HuH-7 (cell line): Measurements from ENCODE around the gene MET.
A peak's percentile ranks its signal among the peaks of the same experiment; 100 is the strongest.
"Not testable (repeated sequence)": the region's sequence is repeated elsewhere in the genome, so short reads cannot be mapped to it uniquely, and the experiment has no call there.

Experiments used
- DNase-seq: peaks from one replicate; pipeline ENCODE4 v3.0.0; 2011; ENCODE audit warnings: low spot score

The MET gene

DNA sequence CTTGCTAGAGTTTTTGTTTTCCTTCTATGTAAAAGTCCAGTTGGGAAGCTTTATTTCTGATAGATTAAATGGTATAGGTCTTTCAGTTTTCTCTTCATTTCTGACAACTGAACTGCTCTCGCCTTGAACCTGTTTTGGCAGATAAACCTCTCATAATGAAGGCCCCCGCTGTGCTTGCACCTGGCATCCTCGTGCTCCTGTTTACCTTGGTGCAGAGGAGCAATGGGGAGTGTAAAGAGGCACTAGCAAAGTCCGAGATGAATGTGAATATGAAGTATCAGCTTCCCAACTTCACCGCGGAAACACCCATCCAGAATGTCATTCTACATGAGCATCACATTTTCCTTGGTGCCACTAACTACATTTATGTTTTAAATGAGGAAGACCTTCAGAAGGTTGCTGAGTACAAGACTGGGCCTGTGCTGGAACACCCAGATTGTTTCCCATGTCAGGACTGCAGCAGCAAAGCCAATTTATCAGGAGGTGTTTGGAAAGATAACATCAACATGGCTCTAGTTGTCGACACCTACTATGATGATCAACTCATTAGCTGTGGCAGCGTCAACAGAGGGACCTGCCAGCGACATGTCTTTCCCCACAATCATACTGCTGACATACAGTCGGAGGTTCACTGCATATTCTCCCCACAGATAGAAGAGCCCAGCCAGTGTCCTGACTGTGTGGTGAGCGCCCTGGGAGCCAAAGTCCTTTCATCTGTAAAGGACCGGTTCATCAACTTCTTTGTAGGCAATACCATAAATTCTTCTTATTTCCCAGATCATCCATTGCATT is 27.1 kb downstream of the MET start:
- DNase-seq: no peak

DNA sequence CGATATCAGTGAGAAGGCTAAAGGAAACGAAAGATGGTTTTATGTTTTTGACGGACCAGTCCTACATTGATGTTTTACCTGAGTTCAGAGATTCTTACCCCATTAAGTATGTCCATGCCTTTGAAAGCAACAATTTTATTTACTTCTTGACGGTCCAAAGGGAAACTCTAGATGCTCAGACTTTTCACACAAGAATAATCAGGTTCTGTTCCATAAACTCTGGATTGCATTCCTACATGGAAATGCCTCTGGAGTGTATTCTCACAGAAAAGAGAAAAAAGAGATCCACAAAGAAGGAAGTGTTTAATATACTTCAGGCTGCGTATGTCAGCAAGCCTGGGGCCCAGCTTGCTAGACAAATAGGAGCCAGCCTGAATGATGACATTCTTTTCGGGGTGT is 27.7 kb downstream of the MET start:
- DNase-seq: no peak

DNA sequence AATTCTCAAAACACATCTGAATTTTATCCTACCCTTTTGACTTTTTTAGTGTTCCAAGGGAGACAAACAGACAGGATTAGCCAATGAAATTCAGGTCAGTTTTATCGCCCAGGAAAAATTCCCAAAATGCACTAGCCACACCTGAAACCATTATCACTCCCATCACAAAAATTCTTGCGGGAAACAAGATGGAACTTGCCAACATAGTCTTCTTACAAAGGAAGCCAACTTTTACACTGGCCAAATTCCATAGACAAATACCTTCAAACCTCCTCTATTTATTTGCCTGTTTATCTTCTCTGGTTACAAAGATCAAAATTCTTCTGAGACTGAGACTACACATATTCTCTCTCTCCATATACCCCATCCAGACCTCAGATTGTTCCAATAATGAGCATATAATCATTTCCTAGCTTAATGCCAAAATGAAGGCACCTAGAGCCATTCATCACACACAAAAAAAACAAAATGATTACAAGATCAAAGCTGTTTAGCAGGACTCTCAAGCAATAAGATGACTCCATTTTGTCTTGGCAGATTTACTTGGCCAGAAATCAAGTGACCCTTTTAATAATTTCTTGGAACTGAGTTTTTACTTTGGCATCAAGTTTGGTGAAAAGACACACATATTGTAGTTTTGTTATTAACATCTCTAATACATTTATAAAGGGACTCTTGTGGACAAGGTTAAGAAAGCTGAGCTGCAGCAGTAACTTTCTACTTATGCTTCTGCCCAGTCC is 30.2 kb downstream of the MET start:
- no peak for DNase-seq

DNA sequence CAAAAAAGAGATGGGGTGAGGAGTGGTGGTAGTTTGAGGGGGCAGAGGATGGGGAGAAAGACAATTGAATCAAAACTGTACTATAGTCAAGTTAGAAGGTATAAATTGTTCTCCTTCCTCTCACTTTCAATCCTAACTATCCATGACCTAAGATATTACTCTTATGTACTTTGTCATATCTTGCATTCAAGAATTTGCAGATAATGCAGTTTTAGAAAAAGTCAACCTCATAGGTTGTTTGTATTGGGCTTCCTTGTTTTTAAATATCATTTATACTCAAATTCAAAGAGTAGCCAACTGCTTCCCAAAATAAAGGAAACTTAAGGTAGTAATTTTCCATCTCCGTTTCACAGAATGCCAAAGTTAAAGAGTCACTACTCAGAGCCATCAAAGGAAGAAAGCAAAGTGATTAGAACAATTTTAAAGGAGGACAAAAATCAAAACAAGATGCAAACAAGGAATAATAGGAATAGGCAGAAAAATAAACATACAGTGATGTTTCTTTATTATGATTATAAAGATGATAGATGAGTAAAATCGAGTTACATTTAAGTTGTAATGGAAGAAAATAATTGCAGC is 32.7 kb downstream of the MET start:
- no peak for DNase-seq

DNA sequence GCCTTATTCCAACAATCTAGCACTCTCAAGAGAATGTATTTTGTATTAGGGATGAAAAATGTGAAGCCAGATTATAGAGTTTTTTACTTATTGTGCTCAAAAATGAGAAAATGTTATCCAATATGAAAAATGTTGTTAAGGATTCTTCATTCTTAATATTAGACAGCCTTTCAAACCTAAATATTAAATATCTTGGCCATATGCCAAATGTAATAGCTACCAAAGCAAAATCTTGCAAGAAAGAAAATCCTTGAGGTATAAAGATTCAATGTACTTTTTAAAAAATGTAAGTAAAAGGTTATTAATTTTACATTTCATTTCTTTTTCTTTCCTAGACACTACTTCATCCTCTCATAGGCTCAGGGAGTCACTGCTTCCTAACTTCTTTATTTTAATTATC is 33.4 kb downstream of the MET start:
- no peak for DNase-seq

DNA sequence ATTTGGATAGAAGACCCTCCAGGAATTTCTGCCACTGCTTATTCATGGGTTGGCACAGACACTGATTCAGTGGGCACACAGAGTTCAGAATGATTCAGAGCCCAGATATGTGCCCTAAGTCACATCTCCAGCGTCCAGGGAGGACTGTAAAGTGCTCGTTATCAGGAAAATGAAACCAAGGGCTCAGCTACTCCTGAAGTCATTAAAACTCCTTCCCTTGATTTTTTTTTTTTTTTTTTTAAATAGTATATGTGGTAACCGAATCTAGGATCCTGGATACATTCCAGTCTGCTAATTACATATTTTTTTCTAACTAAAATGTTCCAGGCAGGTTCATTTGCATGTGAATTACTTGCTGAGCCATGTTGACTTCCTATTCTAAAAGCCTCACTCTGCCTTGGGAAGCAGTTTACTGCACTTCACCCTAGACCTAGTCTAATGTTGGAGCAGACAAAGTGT is 34.7 kb downstream of the MET start:
- DNase-seq: no peak

DNA sequence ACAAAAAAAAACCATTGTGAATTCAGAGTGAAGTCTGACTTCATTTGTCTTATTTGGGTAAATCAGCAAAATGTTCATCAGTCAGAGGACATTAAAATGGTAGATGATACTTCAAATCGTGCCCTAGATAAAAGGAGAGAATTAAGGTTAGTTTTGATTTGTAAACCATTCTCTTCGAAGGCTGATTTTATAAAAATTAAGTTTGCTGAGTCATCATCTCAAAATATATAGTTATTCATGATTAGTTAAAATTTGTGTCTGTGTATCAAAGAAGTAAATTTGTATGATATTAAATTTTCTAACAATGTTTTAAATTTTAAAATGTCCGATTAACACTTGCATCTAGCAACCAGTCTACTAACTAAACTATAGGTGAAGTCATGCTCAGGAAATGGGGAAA is 35.3 kb downstream of the MET start:
- no peak for DNase-seq

DNA sequence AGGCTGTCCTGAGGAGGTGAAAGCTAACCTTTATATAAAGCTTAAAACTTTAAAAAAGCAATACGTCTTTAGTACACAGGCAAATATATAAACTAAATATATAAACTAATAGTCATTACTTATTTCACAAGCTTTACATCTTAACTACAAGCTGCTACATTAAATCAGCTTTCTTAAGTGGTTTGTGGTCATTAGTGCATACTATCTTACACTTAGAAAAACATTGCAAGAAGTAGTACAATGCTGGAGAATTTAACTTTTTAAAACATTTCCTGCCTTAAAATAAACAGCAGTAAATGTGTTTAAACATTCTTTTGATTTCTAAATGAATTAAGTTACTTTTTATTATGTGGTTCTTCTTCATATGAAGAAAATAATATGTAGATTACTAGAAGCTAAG is 36.3 kb downstream of the MET start:
- no peak for DNase-seq

DNA sequence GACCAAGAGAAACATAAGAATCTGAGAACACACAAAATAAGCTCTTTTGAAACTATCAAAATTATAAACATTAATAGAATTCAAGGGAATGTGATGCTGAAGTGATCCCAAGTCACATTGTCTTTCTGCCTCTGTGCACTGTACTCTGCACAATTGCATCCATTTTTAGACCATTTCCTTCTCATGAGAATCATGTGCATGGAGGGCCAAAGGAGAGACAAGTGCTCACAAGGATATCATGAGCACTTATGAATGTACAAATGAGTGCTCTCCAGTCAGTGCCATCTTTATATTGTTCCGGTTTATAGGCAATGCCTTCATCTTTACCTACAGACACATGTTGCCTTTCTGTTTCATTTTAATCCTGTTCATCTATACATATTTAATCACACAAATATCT is 36.9 kb downstream of the MET start:
- DNase-seq: no peak

DNA sequence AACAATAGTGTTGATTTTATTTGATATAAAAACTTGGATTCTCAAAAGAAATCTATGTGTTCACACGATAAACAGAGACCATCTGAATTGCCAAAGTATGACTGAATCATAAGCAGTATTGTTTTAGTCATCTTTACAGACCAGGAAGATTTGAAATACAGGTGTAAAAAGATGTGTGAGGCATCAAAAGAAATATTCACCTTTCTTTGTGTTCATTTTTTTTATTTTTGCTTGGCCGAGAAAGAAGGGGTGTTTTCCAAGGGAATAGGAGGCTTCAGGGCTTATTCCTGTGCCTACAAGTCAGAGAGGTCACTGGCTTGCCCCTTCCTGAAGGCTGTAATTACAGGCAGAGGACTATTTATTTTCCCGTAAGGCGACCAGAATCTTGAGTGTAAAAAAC is 37.3 kb downstream of the MET start:
- DNase-seq: no peak

DNA sequence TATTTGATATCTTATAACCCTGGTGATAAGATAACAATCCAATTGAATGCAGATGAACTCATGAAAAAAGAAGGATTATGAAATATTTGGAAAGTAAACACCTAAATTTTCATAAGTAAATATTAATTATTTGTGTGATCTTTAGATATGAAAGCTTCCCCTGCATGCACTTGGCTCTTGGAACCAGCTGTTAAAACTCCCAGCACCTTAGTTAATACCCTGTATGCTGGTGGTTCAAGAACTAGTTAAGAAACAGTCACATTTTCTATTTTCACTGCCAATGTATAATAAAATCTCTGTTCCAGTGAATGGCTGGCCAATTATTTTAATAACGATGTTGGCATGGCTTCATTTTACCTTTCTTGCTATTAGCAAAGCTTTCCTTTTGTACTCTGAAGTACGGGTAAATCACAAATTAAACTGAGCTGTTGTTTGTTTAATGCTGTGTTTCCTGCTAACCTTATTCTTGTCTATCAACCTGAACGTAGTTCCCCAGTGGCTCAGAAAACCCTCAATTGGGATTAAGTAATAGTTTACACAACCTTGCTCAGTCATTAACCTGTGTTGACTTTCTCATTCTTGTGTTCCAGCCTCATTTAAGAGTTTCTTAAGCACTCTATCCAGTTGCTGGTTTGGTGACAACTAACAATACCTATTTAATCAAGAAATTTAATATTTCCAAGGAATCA is 38.9 kb downstream of the MET start:
- peak; percentile 45 for DNase-seq

DNA sequence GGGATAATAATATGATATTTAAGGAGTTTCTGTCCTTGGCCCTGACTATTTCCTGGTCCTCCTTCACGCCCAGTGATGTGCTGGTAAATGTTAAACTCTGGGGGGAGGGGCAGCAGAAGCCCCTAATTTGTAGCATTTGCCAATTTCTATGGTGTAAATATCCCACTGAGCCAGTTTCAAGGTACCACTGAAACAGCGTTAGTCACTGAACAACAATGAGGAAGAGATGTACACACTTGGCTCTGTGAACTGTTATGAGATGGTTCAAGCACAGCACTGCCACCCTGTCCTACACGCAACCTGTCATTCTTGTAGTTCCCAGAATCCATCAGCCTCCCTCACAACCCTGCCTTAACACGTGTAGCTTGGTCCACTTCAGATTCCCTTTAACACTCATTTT is 39.8 kb downstream of the MET start:
- no peak for DNase-seq

DNA sequence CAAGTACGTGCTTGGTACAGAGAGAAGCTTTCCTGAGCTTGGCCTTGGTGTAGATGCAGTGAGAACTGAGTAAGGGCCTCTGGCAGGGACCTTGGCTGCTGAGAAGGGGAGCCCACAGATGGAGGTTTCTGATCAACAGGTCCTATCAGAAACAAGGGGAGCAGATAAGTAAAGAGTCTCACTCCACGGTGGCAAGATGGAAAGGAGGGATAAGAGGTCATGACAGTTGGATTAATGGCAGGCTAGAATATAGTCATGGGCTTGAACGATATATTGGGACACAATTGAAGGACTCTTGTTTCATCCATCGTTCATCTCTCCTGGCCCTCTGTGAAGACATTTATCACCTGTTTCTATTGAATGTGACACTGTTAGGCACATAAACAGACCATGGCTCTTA is 41.5 kb downstream of the MET start:
- DNase-seq: no peak

DNA sequence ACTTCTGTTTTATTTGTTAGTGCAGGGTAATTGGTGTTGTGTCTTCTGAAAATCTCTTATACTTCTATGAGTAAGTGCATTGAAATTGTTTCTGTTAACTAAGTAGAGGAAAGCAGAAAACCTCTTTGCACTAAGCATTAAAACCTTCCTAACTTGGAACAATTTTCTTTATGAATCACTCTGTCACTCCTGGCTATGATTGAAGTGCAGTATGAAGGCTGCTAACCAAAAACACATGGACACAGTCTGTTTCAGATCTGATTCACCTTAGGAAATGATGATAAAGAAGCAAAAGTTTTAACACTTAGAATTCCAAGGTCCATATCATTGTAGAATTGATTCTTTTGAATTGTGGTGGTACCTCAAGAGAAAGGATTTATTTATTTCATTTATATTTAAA is 41.9 kb downstream of the MET start:
- no peak for DNase-seq

DNA sequence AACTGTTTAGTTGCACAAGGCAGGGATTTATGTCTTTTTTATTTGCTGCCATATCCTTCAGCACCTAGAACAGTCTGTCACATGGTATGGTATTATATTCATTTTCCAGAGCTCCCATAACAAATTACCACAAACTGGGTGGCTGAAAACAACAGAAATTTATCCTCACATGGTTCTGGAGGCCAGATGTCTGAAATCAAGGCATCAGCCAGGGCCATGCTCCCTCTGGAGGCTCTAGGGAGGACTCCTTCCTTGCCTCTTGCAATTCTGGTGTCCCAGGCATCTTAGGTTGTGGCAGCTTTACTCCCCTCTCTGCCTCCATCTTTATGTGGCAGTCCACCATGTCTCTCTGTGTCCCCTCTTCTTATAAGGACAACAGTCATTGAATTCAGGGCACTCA is 43.1 kb downstream of the MET start:
- no peak for DNase-seq

DNA sequence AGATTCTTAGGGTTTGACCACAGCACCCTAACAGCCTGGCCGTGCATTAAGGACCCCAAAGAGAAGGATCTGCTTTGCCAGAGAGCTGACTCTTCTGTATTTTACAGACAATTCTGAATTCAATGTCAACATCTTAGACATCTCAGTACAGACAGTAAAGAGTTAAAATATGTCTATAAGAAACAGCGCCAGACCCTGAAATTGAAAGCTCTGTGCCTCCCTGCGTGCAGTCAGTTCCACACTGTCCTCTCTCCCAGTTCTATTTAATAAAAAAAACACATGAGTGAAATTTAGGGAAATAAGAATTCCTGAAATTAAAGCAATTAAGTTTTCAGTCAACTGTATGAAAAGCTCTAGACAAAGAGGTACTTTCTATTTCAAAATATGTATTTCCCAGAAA is 45.1 kb downstream of the MET start:
- no peak for DNase-seq

DNA sequence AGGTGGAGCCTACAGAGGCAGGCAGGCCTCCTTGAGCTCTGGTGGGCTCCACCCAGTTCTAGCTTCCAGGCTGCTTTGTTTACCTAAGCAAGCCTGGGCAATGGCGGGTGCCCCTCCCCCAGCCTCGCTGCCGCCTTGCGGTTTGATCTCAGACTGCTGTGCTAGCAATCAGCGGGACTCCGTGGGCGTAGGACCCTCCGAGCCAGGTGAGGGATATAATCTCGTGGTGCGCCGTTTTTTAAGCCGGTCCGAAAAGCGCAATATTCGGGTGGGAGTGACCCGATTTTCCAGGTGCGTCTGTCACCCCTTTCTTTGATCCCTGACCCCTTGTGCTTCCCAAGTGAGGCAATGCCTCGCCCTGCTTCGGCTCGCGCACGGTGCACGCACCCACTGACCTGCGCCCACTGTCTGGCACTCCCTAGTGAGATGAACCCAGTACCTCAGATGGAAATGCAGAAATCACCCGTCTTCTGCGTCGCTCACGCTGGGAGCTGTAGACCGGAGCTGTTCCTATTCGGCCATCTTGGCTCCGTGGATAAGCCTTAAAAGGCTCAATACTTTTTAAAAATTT is 52.0 kb downstream of the MET start:
- DNase-seq: not testable (repeated sequence)

DNA sequence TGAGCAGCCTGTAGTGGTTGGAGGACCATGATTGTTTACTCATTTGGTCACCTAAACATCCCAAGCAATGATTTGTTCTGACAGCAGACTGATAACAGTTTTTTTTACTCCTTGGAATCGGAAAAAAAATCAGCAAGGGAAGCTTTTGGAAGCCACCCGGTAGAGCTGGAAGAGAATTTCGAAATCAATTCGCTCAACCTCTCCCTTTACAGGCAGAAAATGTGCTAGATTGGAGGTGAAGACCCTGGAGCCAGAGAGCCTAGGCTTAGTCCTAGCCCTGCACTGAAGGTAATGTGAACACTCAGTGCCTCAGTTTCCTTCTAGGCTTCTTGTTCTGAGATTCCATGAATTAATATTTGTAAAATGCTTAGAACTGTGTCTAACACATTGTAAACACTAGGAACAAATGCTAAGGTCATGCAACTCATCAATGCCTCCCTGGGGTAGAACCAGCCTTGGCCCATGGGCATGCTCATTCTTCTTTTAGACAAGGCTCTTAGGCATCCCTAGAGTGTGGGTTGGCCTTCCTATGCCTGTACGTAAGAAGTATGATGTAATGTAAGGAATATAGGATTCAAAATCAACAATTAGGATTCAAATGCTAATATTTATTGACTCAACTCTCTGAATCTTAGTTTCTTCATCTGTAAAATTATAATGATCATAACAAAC is 52.7 kb downstream of the MET start:
- no peak for DNase-seq

DNA sequence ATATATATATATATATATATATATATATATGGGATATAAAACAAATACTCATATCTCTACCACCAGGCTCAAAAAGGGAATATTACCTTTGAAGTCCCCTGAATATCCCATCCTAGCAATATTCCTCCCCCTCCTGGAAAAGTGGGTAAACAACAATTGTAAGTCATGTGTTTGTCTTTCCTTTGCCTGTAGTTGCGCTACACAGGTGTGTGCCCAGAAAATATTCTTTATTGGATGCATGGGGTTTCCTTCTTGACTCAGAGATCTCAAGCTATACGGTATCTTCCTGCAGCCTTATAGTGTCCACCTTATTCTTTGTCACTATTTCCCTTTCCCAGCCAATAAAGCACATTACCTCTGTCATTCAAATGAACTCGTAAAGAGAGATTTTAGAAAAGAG is 54.2 kb downstream of the MET start:
- DNase-seq: no peak

DNA sequence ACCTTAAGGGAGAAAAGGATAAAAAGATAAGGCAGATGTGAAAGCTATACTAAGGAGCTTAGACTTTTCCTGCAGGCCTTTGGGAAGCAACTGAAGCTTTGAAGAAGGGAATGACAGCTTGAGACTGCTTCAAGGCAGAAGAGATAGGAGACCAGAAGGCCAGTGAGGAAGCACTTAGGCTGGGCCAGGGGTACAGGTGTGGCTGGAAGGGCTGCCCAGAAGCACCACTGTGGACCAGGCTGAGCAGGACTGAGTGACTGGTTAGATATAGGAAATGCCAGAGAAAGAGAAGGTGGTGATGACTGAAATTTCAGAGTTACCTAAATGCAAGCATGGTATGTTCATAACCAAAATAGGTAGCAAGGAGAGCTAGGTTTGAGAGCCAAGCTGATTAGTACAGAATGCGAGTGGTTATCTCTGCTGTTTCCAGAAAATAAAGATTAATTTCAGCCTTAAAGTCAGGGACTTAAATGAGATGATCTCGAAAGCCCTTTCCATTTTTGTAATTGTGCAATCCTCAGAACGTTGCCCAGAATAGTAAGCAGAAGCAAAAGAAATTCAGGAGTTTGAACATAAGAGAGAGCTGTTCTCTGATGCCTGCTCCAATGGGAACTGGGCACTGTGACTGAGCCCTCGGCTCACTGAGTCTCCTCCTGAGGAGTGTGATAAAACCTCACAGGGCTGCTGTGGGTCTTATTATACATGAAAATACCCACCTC is 54.9 kb downstream of the MET start:
- DNase-seq: no peak

DNA sequence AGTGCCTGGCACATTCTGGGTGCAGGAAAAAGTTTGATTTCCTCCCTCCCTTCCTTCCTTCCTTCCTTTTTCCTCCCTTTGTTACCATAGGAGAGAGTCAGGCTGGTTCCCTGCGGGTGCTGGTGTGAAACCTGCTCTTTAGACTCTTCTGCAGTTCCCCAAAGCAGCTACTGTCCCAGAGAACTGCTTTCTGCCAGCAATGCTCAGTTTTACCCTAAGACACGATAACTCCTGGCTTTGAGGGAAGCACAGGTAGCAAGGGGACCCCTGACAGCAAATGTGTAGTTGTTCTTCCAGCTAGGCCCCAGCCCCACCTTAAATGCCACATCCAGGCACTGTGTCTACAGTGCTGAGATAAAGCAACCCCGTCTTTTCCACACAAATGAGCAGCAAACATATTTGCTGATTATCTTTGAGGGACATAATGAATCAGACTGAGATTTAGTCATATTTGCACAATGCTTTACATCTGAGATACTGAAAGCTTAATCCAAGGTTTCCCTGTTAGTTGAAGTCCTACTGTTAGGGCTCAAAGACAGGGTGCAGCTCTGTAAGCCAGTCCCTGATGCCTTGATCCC is 55.5 kb downstream of the MET start:
- no peak for DNase-seq
